Fibroblast of skin of left biceps (primary cell): ENCODE measurements around the gene ZNF24.
A peak's percentile ranks its signal among the peaks of the same experiment; 100 is the strongest.

Experiments used
- DNase-seq, 2 experiments: peaks; one replicate each; pipeline ENCODE4 v3.0.0-alpha.2; 2013; ENCODE audit warnings: low read depth in 2 of 2

The ZNF24 gene

DNA sequence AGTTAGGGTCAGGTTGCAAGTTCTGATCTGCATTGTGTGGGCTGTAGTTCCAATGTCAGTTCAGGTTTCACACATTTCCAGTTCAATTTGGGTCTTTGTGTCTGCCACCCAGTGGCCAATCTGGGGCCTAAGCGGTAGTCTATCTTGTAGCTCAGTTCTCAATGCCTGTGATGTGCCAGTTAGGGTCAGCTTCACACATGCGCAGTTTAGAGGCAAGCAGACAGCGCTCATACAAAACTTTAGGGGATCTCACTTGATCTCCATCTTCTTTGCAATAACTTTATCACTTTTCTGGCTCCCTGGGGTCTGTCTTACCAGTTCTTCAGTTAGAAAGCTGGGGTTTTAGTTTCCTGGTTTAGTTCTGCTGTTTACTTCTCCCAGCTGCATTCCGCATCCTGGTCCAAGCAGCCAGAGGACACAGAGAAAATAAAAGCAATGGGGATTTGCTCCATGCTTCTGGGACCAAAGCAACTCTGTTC lies 11.0 kb upstream of the ZNF24 start:
- peak; percentile 43 to 45 for DNase-seq

GRCh38 chr18:35352778-35353177 lies 8.6 kb upstream of the ZNF24 start:
- DNase-seq, result no peak

GRCh38 chr18:35352283-35352682 lies 8.1 kb upstream of the ZNF24 start:
- no peak for DNase-seq

DNA sequence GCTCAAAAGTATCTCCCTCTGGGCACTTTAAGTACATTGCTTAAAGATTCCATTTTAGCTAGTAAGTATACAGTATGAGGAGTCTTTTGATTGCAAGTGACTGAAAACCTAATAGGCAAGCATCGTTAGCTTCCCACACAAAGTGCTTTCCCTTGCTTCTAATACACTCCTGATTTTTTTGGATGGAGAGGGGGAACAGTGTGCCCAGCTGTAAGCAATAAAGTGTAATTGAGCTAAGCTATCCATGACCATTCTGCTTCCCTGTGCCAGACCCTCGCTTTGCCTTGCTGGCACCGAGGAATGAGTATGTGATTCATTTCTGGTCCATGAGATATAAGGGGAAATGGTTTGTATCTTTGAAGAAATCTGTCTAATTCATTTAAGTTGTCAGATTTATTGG lies 3.8 kb upstream of the ZNF24 start:
- no peak for DNase-seq

- no peak for DNase-seq
These were observed 1.7 kb upstream of the ZNF24 start for GRCh38 chr18:35345950-35346349.

GRCh38 chr18:35345460-35345921 lies 1.3 kb upstream of the ZNF24 start:
- DNase-seq, result no peak

DNA sequence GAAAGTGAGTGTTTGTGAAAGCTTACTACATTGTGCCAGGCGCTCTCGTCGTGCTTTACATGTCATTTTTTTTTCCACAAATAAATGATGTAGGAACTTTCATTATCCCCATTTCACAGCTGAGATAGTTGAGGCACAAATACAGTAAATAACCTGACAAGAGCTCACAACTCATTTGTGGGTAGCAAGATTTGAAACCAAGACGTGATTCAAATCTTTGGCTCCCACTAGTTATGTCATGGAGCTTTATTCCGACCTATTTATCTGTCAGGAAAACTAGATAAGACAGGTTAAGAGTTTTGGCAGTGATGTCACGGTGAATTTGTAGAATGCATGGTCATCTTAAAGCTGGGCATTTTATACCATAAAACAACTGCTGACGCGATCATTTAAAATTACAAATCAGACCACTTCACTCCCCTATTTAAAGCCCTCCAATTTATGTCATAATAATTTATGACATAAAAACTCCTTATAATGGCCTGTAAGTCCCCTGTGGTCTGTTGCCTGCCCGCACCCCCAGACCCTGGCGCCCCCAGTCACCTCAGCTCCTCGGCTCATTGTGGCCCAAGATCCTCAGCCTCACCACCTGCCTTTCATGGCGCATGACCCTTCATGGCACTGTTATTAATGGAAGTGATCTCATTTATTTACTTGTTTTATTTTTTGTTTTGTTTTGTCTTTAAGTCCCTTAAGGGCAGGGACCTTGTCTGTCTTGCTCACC lies 678 bp upstream of the ZNF24 start:
- DNase-seq, result no peak

DNA sequence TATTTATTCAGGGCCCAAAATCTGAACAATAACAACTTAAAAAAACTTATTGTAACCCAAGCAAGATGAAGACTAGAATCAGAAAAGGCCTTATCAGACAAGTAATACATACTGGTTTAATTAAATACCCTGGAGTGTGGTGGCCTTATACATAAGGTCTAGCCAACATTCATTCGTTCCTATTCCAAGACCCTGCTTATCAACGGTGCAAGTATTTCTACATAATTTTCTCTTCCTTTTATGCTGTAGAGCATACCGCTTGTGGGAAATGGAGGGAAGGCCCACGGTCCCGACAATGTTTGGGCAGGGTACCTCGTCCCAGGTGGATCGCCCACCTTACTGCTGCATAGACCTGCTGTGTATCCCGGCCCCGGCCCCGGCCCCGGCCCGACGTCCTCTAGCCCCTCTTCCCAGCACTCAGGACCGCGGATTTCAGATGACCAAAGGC lies 708 bp downstream of the ZNF24 start:
- DNase-seq, result no peak

DNA sequence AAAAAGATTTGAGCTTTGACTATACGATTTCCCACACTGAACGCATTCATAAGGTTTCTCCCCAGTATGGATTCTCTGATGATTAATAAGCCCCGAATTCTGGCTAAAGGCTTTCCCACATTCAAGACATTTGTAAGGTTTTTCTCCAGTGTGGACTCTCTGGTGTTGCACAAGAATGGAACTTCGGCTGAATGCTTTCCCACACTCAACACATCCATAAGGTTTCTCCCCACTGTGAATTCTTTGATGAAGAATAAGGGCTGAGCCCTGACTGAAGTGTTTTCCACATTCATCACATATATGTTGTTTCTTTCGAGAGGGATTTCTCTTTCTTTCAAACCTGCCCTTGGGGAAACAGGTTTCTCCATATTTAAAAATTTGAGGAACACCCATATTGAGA lies 6.9 kb downstream of the ZNF24 start:
- DNase-seq, result no peak

DNA sequence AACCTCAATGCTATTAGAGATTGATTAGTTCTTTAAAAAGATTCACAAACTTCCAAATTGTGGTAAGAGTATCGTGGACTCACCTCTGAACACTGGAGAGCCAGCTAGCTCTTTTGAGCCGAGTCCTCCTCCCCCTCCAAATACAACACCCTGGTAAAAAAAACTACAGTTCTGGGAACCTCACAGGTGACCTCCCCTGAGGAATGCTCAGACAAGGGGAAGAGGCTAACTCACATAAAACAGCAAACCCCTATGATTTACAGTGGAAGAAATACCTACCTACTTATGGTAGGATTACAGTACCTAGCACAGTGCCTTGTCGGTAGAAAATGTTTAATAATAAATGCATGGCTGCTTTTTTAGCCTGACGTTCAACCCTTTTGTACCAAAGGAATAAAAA lies 8.4 kb downstream of the ZNF24 start:
- DNase-seq, result no peak

DNA sequence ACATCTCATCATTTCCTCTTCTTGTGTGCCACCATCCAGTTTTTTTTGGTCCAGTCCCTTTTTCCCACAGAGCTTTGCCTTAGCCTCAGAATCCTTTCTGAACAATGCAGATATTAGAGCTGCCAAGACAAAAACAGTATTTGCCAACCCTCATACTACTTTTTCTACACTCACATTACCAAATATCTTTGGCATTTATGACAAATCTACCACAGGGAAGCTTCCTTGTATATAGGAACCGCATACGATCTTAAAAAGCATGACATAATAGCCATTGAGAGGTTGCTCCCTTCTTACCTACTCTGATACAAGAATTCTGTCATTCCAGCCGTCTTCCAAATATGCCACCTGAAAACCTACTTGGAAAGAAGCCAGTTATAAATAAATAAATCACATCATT lies 9.4 kb downstream of the ZNF24 start:
- DNase-seq, result no peak

GRCh38 chr18:35334212-35334611 lies 10.0 kb downstream of the ZNF24 start:
- no peak for DNase-seq

DNA sequence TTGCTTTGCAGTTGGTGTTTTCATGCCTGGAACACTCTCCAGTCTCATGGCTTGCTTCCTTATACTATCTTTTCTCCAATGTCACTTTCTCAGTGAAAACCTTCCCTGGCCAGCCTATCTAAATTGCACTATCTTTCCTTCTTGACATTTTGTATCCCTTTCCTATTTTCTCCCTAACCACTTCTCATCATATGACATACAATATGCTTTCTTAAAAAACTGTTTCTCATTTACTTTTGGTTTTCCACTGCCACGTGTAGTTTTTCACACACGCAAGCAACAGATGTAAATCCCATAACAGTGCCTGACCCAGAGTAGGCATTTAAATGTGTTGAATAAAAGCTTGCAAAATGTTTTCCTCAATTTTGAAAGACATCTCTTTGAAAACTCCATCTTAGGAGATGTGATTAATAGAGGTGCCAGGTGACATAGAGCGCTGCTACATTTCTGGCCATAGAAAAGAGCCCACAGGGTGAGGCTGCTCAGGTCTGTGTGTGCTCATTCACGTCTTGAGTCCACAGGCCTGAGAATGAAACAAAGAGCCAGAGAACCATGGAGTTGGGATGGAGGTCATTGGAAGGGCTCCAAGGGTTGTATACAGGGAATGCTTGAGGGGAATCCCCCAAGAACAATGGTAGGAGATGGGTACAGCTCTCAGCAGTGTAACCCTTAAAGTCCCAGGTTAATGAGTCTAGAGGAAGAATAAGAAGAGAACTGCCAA lies 12.7 kb downstream of the ZNF24 start:
- no peak for DNase-seq

GRCh38 chr18:35328868-35329267 lies 15.4 kb downstream of the ZNF24 start:
- DNase-seq, result no peak

GRCh38 chr18:35326695-35327387 lies 17.4 kb downstream of the ZNF24 start:
- DNase-seq, result no peak

DNA sequence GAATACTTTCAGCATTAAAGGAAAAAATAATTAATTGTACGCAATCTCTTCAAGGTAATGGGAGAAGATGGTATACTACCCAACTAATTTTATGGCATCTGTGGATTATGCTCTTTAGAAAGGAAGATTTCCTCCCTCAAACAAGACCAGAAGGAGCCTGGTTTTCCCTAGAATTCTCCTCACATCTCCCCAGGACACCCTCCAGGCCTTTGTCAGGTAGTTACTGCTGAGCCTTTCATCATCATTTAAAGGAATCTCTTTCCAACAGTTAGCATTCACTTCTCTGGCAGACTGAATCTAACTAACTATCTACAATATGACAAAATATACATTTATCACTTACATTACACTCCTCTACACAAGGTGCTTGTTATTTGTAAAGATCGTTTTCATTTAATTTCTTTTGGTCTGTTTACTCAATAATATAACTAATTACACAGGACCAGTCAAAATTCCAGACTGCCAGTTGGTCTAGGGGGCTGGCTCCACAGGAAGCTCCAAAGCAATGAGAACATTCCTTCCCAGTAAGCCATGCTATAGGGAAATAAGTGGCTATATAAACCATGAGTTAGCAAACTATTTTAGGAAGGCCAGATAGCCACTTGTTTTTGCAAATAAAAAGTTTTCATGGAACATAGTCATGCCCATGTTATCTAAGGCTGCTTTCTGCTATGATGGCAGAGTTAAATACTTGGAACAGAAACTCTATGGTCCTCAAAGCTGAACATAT lies 19.1 kb downstream of the ZNF24 start:
- no peak for DNase-seq

DNA sequence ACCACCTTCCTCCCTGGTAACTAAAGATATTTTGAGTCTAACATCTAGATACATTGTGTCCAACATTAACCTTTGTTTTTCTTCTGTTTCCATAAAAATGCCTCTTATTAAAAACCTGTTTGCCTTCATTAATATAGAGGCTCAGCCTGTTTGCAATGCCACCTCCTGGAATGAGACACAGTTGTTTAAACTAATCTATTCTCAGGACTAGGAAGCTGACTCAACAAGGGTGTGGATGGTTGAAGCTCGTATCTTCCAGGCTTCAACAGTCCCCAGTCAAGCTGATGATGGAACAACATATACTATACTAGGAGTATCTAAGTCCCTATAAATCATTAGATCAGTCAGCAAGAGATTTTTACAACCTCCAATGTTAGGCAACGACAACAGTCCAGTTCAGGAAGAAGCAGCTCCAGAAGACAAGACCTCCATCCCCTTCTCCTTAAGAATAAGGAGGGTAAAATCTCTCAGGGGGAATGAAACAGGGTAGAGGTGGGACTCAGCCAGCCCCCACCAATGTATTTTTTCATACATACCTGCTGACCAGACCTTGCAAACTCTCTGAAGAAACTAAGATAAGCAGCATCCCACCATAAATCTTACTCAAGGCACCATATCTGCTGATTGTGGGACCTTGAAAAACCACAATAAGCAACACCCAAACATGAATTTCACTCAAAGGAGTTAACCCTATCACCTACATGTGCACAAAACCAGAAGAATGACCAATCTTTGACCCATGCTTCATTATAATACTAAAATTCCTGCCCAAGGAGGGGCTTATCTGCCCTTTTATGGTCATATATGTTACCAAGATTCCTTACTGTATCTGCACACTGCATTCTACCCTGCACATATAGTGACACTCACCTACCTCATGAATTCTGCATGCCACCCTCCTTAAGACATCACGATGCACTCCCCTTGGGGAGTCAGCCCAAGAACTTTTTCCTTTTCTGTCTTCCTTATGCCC lies 21.4 kb downstream of the ZNF24 start:
- no peak for DNase-seq

DNA sequence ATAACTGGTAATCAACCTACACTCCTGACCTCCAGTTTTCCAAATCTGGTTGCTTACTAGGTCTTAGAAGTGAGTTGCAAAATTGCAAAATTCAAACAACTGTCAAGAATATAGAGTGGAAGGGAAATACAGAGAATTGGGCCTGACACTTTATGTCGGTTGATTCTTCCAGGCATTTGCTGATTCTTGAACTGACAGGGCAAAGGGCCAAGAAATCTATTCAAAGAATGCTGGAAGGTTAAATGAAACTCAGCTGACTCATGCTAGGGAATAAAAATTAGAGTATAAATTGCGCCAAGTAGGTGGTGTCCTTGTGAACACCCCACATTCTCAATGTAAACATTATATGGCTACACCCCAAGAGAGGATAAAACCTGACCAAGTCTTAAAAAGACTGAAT lies 32.7 kb downstream of the ZNF24 start:
- no peak for DNase-seq

DNA sequence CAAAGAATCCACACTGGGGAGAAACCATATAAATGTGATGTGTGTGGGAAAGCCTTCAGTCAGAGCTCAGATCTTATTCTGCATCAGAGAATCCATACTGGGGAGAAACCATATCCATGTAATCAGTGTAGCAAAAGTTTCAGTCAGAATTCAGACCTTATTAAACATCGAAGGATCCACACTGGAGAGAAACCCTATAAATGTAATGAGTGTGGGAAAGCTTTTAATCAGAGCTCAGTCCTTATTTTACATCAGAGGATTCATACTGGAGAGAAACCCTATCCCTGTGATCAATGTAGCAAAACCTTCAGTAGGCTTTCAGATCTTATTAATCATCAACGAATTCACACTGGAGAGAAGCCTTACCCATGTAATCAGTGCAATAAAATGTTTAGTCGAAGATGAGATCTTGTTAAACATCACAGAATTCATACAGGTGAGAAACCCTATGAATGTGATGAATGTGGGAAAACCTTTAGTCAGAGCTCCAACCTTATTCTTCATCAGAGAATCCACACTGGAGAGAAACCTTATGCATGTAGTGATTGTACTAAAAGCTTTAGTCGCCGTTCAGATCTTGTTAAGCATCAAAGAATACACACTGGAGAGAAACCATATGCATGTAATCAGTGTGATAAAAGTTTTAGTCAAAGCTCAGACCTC lies 37.5 kb downstream of the ZNF24 start:
- no peak for DNase-seq

- DNase-seq, result no peak
These were observed 40.6 kb downstream of the ZNF24 start for GRCh38 chr18:35303610-35304009.
